SK-N-SH treated with all-trans-retinoic acid at 6 μM for 48 hours (cell line): ENCODE data around the gene METAP2.

ENCODE experiments used
- ARNTL ChIP-seq: fragments of 450-650 bp; formaldehyde crosslinking; IDR thresholded peaks from 2 replicates; pipeline ENCODE4 v1.5.0; 2020; ENCODE audit warnings: low read depth, mild to moderate bottlenecking, moderate library complexity, borderline replicate concordance
- BACH2 ChIP-seq: fragments of 250-450 bp; sonication (Bioruptor Pico); IDR thresholded peaks from 2 replicates; pipeline ENCODE4 v1.9.0; 2021; ENCODE audit warnings: mild to moderate bottlenecking, borderline replicate concordance
- ESRRG ChIP-seq: fragments of 250-450 bp; sonication (Bioruptor Pico); IDR thresholded peaks from 2 replicates; pipeline ENCODE4 v1.6.1; 2021; ENCODE audit warnings: mild to moderate bottlenecking
- GLIS3 ChIP-seq: fragments of 250-450 bp; sonication (Bioruptor Pico); IDR thresholded peaks from 2 replicates; pipeline ENCODE4 v1.5.0; 2020; ENCODE audit warnings: mild to moderate bottlenecking, moderate library complexity
- ISL1 ChIP-seq: fragments of 250-450 bp; sonication (Bioruptor Pico); IDR thresholded peaks from 2 replicates; pipeline ENCODE4 v2.1.2; 2022; ENCODE audit warnings: mild to moderate bottlenecking, moderate library complexity
- OSR1 ChIP-seq: fragments of 250-450 bp; sonication (Bioruptor Pico); IDR thresholded peaks from 2 replicates; pipeline ENCODE4 v1.8.0; 2022; ENCODE audit warnings: moderate library complexity, mild to moderate bottlenecking, inconsistent platforms
- ZC3H10 ChIP-seq: fragments of 250-450 bp; sonication (Bioruptor Pico); IDR thresholded peaks from 2 replicates; pipeline ENCODE4 v1.5.1; 2021; ENCODE audit warnings: mild to moderate bottlenecking, moderate library complexity
- ZNF565 ChIP-seq: fragments of 450-650 bp; formaldehyde crosslinking; conservative IDR thresholded peaks from 2 replicates; pipeline ENCODE4 v1.5.0; 2020; ENCODE audit warnings: low read depth, mild to moderate bottlenecking, moderate library complexity
- ZNF8 ChIP-seq: fragments of 450-650 bp; formaldehyde crosslinking; IDR thresholded peaks from 2 replicates; pipeline ENCODE4 v1.5.0; 2020; ENCODE audit warnings: mild to moderate bottlenecking, moderate library complexity
- TF ChIP-seq, protein P1 (sequence below): fragments of 250-450 bp; sonication (Bioruptor Pico); IDR thresholded peaks from 2 replicates; pipeline ENCODE4 v1.8.0; 2020; ENCODE audit warnings: mild to moderate bottlenecking, moderate library complexity, borderline replicate concordance
- TF ChIP-seq, protein P2 (sequence below): fragments of 250-450 bp; sonication (Bioruptor Pico); IDR thresholded peaks from 2 replicates; pipeline ENCODE4 v1.5.1; 2020; ENCODE audit warnings: low read depth, mild to moderate bottlenecking, moderate library complexity

GRCh38 chr12:95554532-95555071, 80.7 kb downstream of the METAP2 start:
- TF ChIP-seq, protein P1, sequence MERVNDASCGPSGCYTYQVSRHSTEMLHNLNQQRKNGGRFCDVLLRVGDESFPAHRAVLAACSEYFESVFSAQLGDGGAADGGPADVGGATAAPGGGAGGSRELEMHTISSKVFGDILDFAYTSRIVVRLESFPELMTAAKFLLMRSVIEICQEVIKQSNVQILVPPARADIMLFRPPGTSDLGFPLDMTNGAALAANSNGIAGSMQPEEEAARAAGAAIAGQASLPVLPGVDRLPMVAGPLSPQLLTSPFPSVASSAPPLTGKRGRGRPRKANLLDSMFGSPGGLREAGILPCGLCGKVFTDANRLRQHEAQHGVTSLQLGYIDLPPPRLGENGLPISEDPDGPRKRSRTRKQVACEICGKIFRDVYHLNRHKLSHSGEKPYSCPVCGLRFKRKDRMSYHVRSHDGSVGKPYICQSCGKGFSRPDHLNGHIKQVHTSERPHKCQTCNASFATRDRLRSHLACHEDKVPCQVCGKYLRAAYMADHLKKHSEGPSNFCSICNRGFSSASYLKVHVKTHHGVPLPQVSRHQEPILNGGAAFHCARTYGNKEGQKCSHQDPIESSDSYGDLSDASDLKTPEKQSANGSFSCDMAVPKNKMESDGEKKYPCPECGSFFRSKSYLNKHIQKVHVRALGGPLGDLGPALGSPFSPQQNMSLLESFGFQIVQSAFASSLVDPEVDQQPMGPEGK (CRISPR knock-in tag), result no peak
- TF ChIP-seq ARNTL (CRISPR knock-in tag), result no peak
- TF ChIP-seq ZC3H10 (CRISPR knock-in tag), result no peak
- TF ChIP-seq, protein P2, sequence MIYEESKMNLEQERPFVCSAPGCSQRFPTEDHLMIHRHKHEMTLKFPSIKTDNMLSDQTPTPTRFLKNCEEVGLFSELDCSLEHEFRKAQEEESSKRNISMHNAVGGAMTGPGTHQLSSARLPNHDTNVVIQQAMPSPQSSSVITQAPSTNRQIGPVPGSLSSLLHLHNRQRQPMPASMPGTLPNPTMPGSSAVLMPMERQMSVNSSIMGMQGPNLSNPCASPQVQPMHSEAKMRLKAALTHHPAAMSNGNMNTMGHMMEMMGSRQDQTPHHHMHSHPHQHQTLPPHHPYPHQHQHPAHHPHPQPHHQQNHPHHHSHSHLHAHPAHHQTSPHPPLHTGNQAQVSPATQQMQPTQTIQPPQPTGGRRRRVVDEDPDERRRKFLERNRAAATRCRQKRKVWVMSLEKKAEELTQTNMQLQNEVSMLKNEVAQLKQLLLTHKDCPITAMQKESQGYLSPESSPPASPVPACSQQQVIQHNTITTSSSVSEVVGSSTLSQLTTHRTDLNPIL (CRISPR knock-in tag), result no peak
- TF ChIP-seq BACH2 (CRISPR knock-in tag), result no peak
- TF ChIP-seq GLIS3 (CRISPR knock-in tag), result no peak
- no peak for TF ChIP-seq ISL1 (CRISPR knock-in tag)
- TF ChIP-seq ZNF565, result no peak
- no peak for TF ChIP-seq OSR1 (CRISPR knock-in tag)
- no peak for TF ChIP-seq ESRRG (CRISPR knock-in tag)
- no peak for TF ChIP-seq ZNF8 (CRISPR knock-in tag)
